GM12878 (cell line): Measurements from ENCODE around the gene SPAG17. TPM values are rescaled to one million over a fixed set of nuclear protein-coding genes. Genes with fewer than 3 reads are reported as not detected.

Experiments used
- ATAC-seq: fragments of 200-7000 bp; cut with Tn5 transposase; 3 replicates; pipeline ENCODE4 v1.9.1; 2020; ENCODE audit warnings: mild to moderate bottlenecking, moderate library complexity
- BruUV-seq: library from RNA; stranded (reverse); fragments of 400-500 nt; replicated peaks from 2 replicates; lab custom pipeline; 2021; lab: Mats Ljungman, UMichigan
- CTCF ChIA-PET: fragments of 300-600 bp; sonication (Branson Sonifier 250); formaldehyde crosslinking; extraction: SDS; loops from one replicate; lab custom pipeline; 2021; ENCODE audit warnings: inconsistent platforms; lab: Yijun Ruan, JAX
- POLR2A ChIA-PET: fragments of 350-600 bp; formaldehyde crosslinking; extraction: SDS; loops from one replicate; lab custom pipeline; 2021; ENCODE audit warnings: inconsistent platforms; lab: Charles Lee
- RAD21 ChIA-PET: fragments of 300-600 bp; sonication (Branson Sonifier 250); formaldehyde crosslinking; loops from one replicate; lab custom pipeline; 2023; ENCODE audit warnings: antibody characterized with exemption; ENCODE audit not compliant: unreplicated experiment; lab: Charles Lee
- SMC1A ChIA-PET: fragments of 300-600 bp; sonication (Branson Sonifier 250); formaldehyde crosslinking; loops from one replicate; lab custom pipeline; 2023; ENCODE audit not compliant: unreplicated experiment, uncharacterized antibody; lab: Charles Lee
- DNase-seq: peaks from one replicate; pipeline ENCODE4 v3.0.0-alpha.2; 2011; ENCODE audit warnings: low read depth, low spot score
- FAIRE-seq: peaks from 3 replicates; lab custom pipeline; 2011; peaks lifted over from hg19 to GRCh38; lab: Jason Lieb, UNC
- H2AFZ ChIP-seq: 2 replicates; pipeline ENCODE4 v1.6.0; 2011; ENCODE audit warnings: low read depth, low read length, control low read depth; ENCODE audit not compliant: control insufficient read depth
- H3K27ac ChIP-seq: 2 replicates; pipeline ENCODE4 v1.5.1; 2011; ENCODE audit warnings: control low read depth; ENCODE audit not compliant: control insufficient read depth, insufficient read depth
- H3K27me3 ChIP-seq, 2 experiments: replicated peaks in 1 of 2; 2 replicates each; pipeline versions ENCODE4 v1.6.0 to v1.6.1; 2011; ENCODE audit warnings: low read length in 1 of 2; ENCODE audit not compliant: control insufficient read depth in 2 of 2, insufficient read depth in 2 of 2
- H3K36me3 ChIP-seq, 2 experiments: 2 replicates each; pipeline ENCODE4 v1.5.1; 2011; ENCODE audit warnings: low read length in 1 of 2; ENCODE audit not compliant: control insufficient read depth in 2 of 2, insufficient read depth in 2 of 2
- H3K4me1 ChIP-seq: 2 replicates; pipeline ENCODE4 v1.6.1; 2011; ENCODE audit warnings: mild to moderate bottlenecking, low read length, moderate library complexity, mixed read lengths; ENCODE audit not compliant: control insufficient read depth, insufficient read depth
- H3K4me2 ChIP-seq: 2 replicates; pipeline ENCODE4 v1.6.0; 2011; ENCODE audit warnings: control low read depth; ENCODE audit not compliant: control insufficient read depth, insufficient read depth
- H3K4me3 ChIP-seq: fragments of 200-600 bp; sonication (generic); 2 replicates; pipeline ENCODE4 v1.5.1; 2016
- H3K79me2 ChIP-seq: 2 replicates; pipeline ENCODE4 v1.6.0; 2011; ENCODE audit warnings: low read length; ENCODE audit not compliant: control insufficient read depth, insufficient read depth
- H3K9ac ChIP-seq: 2 replicates; pipeline ENCODE4 v1.8.0; 2011; ENCODE audit warnings: low read length, control low read depth, mixed read lengths; ENCODE audit not compliant: control insufficient read depth, insufficient read depth
- H3K9me3 ChIP-seq: replicated peaks from 3 replicates; pipeline ENCODE4 v1.5.1; 2011; ENCODE audit warnings: mild to moderate bottlenecking, low read length; ENCODE audit not compliant: control insufficient read depth, insufficient read depth
- H4K20me1 ChIP-seq: 2 replicates; pipeline ENCODE4 v1.6.0; 2011; ENCODE audit not compliant: control insufficient read depth, insufficient read depth
- ATF3 ChIP-seq: IDR thresholded peaks from 2 replicates; pipeline ENCODE4 v1.6.1; 2011; ENCODE audit warnings: low read depth, mild to moderate bottlenecking, low read length, moderate library complexity, borderline replicate concordance; ENCODE audit errors: extremely low read depth
- BHLHE40 ChIP-seq, 2 experiments: fragments of 450-650 bp in 1 of 2; IDR thresholded peaks; 2 replicates each; pipeline ENCODE4 v1.6.1; 2011 to 2017; ENCODE audit warnings: low read depth in 2 of 2, borderline replicate concordance in 1 of 2, improper control_type of control experiment in 1 of 2, low read length in 1 of 2, mild to moderate bottlenecking in 1 of 2
- DPF2 ChIP-seq: fragments of 450-650 bp; IDR thresholded peaks from 2 replicates; pipeline ENCODE4 v1.6.1; 2017; ENCODE audit warnings: mild to moderate bottlenecking
- HCFC1 ChIP-seq: fragments of 150-350 bp; IDR thresholded peaks from 2 replicates; pipeline ENCODE4 v1.6.1; 2014; ENCODE audit warnings: low read length
- IRF3 ChIP-seq: fragments of 450-650 bp; IDR thresholded peaks from 2 replicates; pipeline ENCODE4 v1.6.1; 2014; ENCODE audit warnings: mild to moderate bottlenecking
- KLF5 ChIP-seq: fragments of 450-650 bp; IDR thresholded peaks from 2 replicates; pipeline ENCODE4 v1.6.1; 2014; ENCODE audit warnings: mild to moderate bottlenecking; ENCODE audit not compliant: partially characterized antibody
- MLLT1 ChIP-seq: fragments of 450-650 bp; IDR thresholded peaks from 2 replicates; pipeline ENCODE4 v1.6.1; 2016; ENCODE audit warnings: mild to moderate bottlenecking
- PAX8 ChIP-seq: fragments of 450-650 bp; IDR thresholded peaks from 2 replicates; pipeline ENCODE4 v1.6.1; 2017; ENCODE audit warnings: mild to moderate bottlenecking, moderate library complexity
- PBX3 ChIP-seq: IDR thresholded peaks from 2 replicates; pipeline ENCODE4 v1.6.1; 2011; ENCODE audit warnings: mild to moderate bottlenecking, low read depth, low read length, moderate library complexity; ENCODE audit not compliant: insufficient replicate concordance
- REST ChIP-seq: IDR thresholded peaks from 2 replicates; pipeline ENCODE4 v1.6.1; 2012; ENCODE audit warnings: mild to moderate bottlenecking, low read depth, low read length
- SP1 ChIP-seq: IDR thresholded peaks from one replicate; pipeline ENCODE4 v1.6.1; 2011; ENCODE audit warnings: low read depth, low read length
- SRF ChIP-seq, 2 experiments: IDR thresholded peaks; 2 replicates each; pipeline ENCODE4 v1.6.1; 2011; ENCODE audit warnings: low read depth in 2 of 2, low read length in 2 of 2, mild to moderate bottlenecking in 1 of 2, moderate library complexity in 1 of 2
- TCF3 ChIP-seq: IDR thresholded peaks from 2 replicates; pipeline ENCODE4 v1.6.1; 2012; ENCODE audit warnings: low read depth, mild to moderate bottlenecking, low read length, borderline replicate concordance; ENCODE audit not compliant: insufficient read depth
- YBX1 ChIP-seq: fragments of 450-650 bp; IDR thresholded peaks from 2 replicates; pipeline ENCODE4 v1.6.1; 2016; ENCODE audit warnings: antibody characterized with exemption
- ZNF384 ChIP-seq: IDR thresholded peaks from 2 replicates; pipeline ENCODE4 v1.6.1; 2012; ENCODE audit warnings: low read depth, mild to moderate bottlenecking, low read length, improper control_type of control experiment, borderline replicate concordance
- ZSCAN29 ChIP-seq: fragments of 450-650 bp; IDR thresholded peaks from 2 replicates; pipeline ENCODE4 v1.6.1; 2017; ENCODE audit warnings: mild to moderate bottlenecking, moderate library complexity
- ZZZ3 ChIP-seq: IDR thresholded peaks from 2 replicates; pipeline ENCODE4 v1.6.1; 2011; ENCODE audit warnings: low read depth; ENCODE audit not compliant: control insufficient read depth, insufficient read length
- in situ Hi-C: fragments of 300-500 bp; cut with MboI; formaldehyde crosslinking; loops from 9 replicates; pipeline ENCODE4 v1.14.3; 2018; ENCODE audit warnings: mixed read lengths
- intact Hi-C: fragments of 100-400 bp; cut with micrococcal nuclease; formaldehyde crosslinking; loops from one replicate; pipeline ENCODE4 v1.14.2; 2022; ENCODE audit not compliant: unreplicated experiment
- polyA plus RNA-seq, 11 experiments: library from polyadenylated mRNA; depleted of rRNA in 4 of 11; unstranded in 6 of 11; stranded (reverse) in 5 of 11; fragments of >200 nt; fragmentation: Nextera tagmentation in 4 of 11; fragmentation: Illumina TruSeq in 1 of 11; extraction: Ambion mirVana in 4 of 11; extraction: Trizol in 1 of 11; gene quantifications; 1 replicate in 1 of 11; 2 replicates in 10 of 11; pipeline versions ENCODE4 v1.2.1 to v1.2.3, GENCODE V29; 2011 to 2016; ENCODE audit warnings: inconsistent platforms in 2 of 11, missing spikeins in 2 of 11, low read depth in 1 of 11
- total RNA-seq, 4 experiments: library from RNA; depleted of rRNA in 3 of 4; stranded (reverse); fragments of >200 nt in 3 of 4; fragmentation: Illumina TruSeq in 1 of 4; extraction: Trizol in 1 of 4; gene quantifications; 2 replicates each; pipeline versions ENCODE4 v1.2.1 to v1.2.3, GENCODE V29; 2013 to 2021

The SPAG17 gene
- total and polyA plus RNA-seq, 10 of the 15 experiments (the other 5 are each of a cell fraction or from before 2014, with no cell fraction given) = 0.02 to 0.16 (median 0.03) TPM; not detected in 7

GRCh38 chr1:118204648-118205047, 19.6 kb upstream of the SPAG17 start:
- SMC1A ChIA-PET = no interaction called here
- H3K36me3 ChIP-seq = no peaks in the 10 kb centered on the region
- ATAC-seq = no peak
- RAD21 ChIA-PET = no interaction called here
- no peaks in the 10 kb centered on the region for H4K20me1 ChIP-seq
- no peak overlapping the region for H2AFZ ChIP-seq
- FAIRE-seq = no peak
- H3K27ac ChIP-seq = no peak overlapping the region
- intact Hi-C loops = no loop called here
- H3K27me3 ChIP-seq = no peaks in the 10 kb centered on the region
- H3K4me2 ChIP-seq = no peak overlapping the region
- peaks cover 4% of the 10 kb centered on the region; the same call in 1 of the 2 replicates for H3K4me1 ChIP-seq
- H3K9me3 ChIP-seq = no peaks in the 10 kb centered on the region
- POLR2A ChIA-PET = no interaction called here
- no TSS peak for BruUV-seq
- no peak overlapping the region for H3K9ac ChIP-seq
- no peak overlapping the region for H3K4me3 ChIP-seq
- no peak for DNase-seq
- in situ Hi-C loops = no loop called here
- CTCF ChIA-PET = no interaction called here
- no peaks in the 10 kb centered on the region for H3K79me2 ChIP-seq
- TF ChIP-seq TCF3 (no peak), ZSCAN29 (no peak), PBX3 (no peak), ZZZ3 (no peak), YBX1 (no peak), SRF (IDR thresholded peaks at IDR 0.05; ENCODE audit: low read depth in 2 of 2, low read length in 2 of 2) (no peak), ZNF384 (no peak), BHLHE40 (IDR thresholded peaks at IDR 0.05; ENCODE audit: borderline replicate concordance in 1 of 2, low read depth in 2 of 2, low read length in 1 of 2) (no peak), MLLT1 (no peak), HCFC1 (no peak), PAX8 (no peak), IRF3 (no peak), REST (no peak), DPF2 (no peak), KLF5 (no peak), SP1 (no peak), ATF3 (no peak)
